ENCODE results near the gene LRP6. TPM values are rescaled to one million over a fixed set of nuclear protein-coding genes. Genes with fewer than 3 reads are reported as not detected.

The LRP6 gene
- polyA plus RNA-seq, 1 donor from 2014 or later = 33.5 TPM

DNA sequence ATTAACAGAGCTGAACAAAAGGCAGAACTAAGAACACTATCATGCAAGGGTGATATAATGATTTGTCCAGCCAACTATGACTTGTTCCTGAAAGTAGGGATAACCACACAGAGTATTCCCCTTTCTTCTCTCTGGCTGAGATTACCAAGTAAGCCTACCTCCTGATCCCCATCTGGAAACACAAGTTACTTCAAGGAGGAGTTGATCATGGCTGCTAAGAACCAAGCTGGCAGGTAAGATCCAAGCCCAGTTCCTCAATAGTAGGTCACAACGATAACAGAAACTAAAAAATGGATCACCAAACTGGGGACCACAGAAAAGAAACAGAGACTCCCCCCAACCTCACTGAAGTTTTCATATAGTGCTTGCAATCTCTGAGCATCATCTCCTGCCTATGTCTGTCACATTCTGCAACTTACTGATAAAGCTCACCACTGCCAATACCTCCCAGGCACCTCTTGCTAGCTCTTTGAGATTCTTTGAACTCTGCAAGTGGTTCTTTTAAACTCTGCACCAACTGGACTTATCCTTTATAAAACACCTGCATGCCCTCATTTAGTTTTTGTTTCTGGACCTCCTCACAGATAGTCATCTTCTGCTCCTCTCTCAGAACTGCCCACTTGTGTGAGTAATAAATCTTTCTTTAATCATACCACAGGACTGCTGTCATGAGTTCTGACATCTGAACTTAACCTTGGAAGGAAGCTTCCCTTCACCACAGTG, 76.6 kb downstream of the LRP6 start:
- Histone ChIP-seq H3K4me2 (ENCODE audit: low read length) (no peak overlapping the region), H3K9me3 (ENCODE audit: low read length) (no peaks in the 10 kb centered on the region), H3K4me3 (ENCODE audit: low read length) (no peak overlapping the region), H2AFZ (ENCODE audit: low read depth, low read length) (no peak overlapping the region), H3K9me2 (ENCODE audit: insufficient read depth, low read length) (no peaks in the 10 kb centered on the region), H3K27me3 (ENCODE audit: insufficient read depth, low read depth, low read length) (no peaks in the 10 kb centered on the region), H4K20me1 (ENCODE audit: insufficient read depth) (no peaks in the 10 kb centered on the region), H3K27ac (ENCODE audit: low read length) (no peak overlapping the region), H3K36me3 (ENCODE audit: insufficient read depth, low read length) (peaks cover 3% of the 10 kb centered on the region), H3K79me2 (replicated peaks; ENCODE audit: insufficient read depth, low read length) (peaks cover 52% of the 10 kb centered on the region), H3F3A (ENCODE audit: insufficient read depth, low read length, poor library complexity, severe bottlenecking) (no peaks in the 10 kb centered on the region), H3K9ac (ENCODE audit: low read length) (no peak overlapping the region)
- TF ChIP-seq, protein P1, sequence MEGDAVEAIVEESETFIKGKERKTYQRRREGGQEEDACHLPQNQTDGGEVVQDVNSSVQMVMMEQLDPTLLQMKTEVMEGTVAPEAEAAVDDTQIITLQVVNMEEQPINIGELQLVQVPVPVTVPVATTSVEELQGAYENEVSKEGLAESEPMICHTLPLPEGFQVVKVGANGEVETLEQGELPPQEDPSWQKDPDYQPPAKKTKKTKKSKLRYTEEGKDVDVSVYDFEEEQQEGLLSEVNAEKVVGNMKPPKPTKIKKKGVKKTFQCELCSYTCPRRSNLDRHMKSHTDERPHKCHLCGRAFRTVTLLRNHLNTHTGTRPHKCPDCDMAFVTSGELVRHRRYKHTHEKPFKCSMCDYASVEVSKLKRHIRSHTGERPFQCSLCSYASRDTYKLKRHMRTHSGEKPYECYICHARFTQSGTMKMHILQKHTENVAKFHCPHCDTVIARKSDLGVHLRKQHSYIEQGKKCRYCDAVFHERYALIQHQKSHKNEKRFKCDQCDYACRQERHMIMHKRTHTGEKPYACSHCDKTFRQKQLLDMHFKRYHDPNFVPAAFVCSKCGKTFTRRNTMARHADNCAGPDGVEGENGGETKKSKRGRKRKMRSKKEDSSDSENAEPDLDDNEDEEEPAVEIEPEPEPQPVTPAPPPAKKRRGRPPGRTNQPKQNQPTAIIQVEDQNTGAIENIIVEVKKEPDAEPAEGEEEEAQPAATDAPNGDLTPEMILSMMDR (IDR thresholded peaks at IDR 0.05; ENCODE audit: poor library complexity, severe bottlenecking) = no peak
- TF ChIP-seq SMC3 (conservative IDR thresholded peaks at IDR 0.05; ENCODE audit: poor library complexity) = no peak
- no peak for TF ChIP-seq EZH2 (IDR thresholded peaks at IDR 0.05; ENCODE audit: borderline replicate concordance, insufficient read depth, low read length, poor library complexity, severe bottlenecking)
- TF ChIP-seq TAF1 (IDR thresholded peaks at IDR 0.05; ENCODE audit: low read depth) = no peak
- TF ChIP-seq POLR2AphosphoS5 (IDR thresholded peaks at IDR 0.05) = no peak
- TF ChIP-seq MXI1 (conservative IDR thresholded peaks at IDR 0.05; ENCODE audit: poor library complexity, severe bottlenecking) = no peak
- TF ChIP-seq, protein P2, sequence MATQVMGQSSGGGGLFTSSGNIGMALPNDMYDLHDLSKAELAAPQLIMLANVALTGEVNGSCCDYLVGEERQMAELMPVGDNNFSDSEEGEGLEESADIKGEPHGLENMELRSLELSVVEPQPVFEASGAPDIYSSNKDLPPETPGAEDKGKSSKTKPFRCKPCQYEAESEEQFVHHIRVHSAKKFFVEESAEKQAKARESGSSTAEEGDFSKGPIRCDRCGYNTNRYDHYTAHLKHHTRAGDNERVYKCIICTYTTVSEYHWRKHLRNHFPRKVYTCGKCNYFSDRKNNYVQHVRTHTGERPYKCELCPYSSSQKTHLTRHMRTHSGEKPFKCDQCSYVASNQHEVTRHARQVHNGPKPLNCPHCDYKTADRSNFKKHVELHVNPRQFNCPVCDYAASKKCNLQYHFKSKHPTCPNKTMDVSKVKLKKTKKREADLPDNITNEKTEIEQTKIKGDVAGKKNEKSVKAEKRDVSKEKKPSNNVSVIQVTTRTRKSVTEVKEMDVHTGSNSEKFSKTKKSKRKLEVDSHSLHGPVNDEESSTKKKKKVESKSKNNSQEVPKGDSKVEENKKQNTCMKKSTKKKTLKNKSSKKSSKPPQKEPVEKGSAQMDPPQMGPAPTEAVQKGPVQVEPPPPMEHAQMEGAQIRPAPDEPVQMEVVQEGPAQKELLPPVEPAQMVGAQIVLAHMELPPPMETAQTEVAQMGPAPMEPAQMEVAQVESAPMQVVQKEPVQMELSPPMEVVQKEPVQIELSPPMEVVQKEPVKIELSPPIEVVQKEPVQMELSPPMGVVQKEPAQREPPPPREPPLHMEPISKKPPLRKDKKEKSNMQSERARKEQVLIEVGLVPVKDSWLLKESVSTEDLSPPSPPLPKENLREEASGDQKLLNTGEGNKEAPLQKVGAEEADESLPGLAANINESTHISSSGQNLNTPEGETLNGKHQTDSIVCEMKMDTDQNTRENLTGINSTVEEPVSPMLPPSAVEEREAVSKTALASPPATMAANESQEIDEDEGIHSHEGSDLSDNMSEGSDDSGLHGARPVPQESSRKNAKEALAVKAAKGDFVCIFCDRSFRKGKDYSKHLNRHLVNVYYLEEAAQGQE (IDR thresholded peaks at IDR 0.05; ENCODE audit: borderline replicate concordance) = no peak
- TF ChIP-seq EP300 (conservative IDR thresholded peaks at IDR 0.05; ENCODE audit: poor library complexity, severe bottlenecking) = no peak
- TF ChIP-seq RAD21 (conservative IDR thresholded peaks at IDR 0.05) = no peak

GRCh38 chr12:12185414-12185813, 81.4 kb downstream of the LRP6 start:
- H3K9me3 ChIP-seq (ENCODE audit: low read length) = no peaks in the 10 kb centered on the region
- H3K36me3 ChIP-seq (ENCODE audit: insufficient read depth, low read length) = no peaks in the 10 kb centered on the region
- no peak overlapping the region for H2AFZ ChIP-seq (ENCODE audit: low read depth, low read length)
- no peaks in the 10 kb centered on the region for H4K20me1 ChIP-seq (ENCODE audit: insufficient read depth)
- H3K4me2 ChIP-seq (ENCODE audit: low read length) = no peak overlapping the region
- H3K27ac ChIP-seq (ENCODE audit: low read length) = no peak overlapping the region
- H3K79me2 ChIP-seq (replicated peaks; ENCODE audit: insufficient read depth, low read length) = peaks cover 25% of the 10 kb centered on the region
- H3F3A ChIP-seq (ENCODE audit: insufficient read depth, low read length, poor library complexity, severe bottlenecking) = no peaks in the 10 kb centered on the region
- no peaks in the 10 kb centered on the region for H3K27me3 ChIP-seq (ENCODE audit: insufficient read depth, low read depth, low read length)
- H3K4me3 ChIP-seq (ENCODE audit: low read length) = no peak overlapping the region
- no peaks in the 10 kb centered on the region for H3K9me2 ChIP-seq (ENCODE audit: insufficient read depth, low read length)
- TF ChIP-seq TAF1 (IDR thresholded peaks at IDR 0.05; ENCODE audit: low read depth) (no peak), MXI1 (conservative IDR thresholded peaks at IDR 0.05; ENCODE audit: poor library complexity, severe bottlenecking) (no peak), SMC3 (conservative IDR thresholded peaks at IDR 0.05; ENCODE audit: poor library complexity) (no peak), RAD21 (conservative IDR thresholded peaks at IDR 0.05) (no peak), EZH2 (IDR thresholded peaks at IDR 0.05; ENCODE audit: borderline replicate concordance, insufficient read depth, low read length, poor library complexity, severe bottlenecking) (no peak), POLR2AphosphoS5 (IDR thresholded peaks at IDR 0.05) (no peak), EP300 (conservative IDR thresholded peaks at IDR 0.05; ENCODE audit: poor library complexity, severe bottlenecking) (no peak)
- TF ChIP-seq, protein P2 (IDR thresholded peaks at IDR 0.05; ENCODE audit: borderline replicate concordance) = no peak
- TF ChIP-seq, protein P1 (IDR thresholded peaks at IDR 0.05; ENCODE audit: poor library complexity, severe bottlenecking) = no peak
- H3K9ac ChIP-seq (ENCODE audit: low read length) = no peak overlapping the region
